Sigmoid colon (tissue), 7 donors: ENCODE measurements around the gene CCDC169. TPM values are rescaled to one million over a fixed set of nuclear protein-coding genes. Genes with fewer than 3 reads are reported as not detected.
A peak's percentile ranks its signal among the peaks of the same experiment; 100 is the strongest.

Experiments used
- DNase-seq: peaks from one replicate; pipeline ENCODE4 v3.0.0-alpha.2; 2019
- H3K27ac ChIP-seq, 4 donors: fragments of 200-600 bp; sonication (generic); one replicate each; pipeline ENCODE4 v1.5.1; 2016 to 2019; ENCODE audit warnings: mild to moderate bottlenecking in 1 of 4
- H3K27me3 ChIP-seq, 3 donors: fragments of 200-600 bp; sonication (generic); one replicate each; pipeline ENCODE4 v1.5.1; 2019; ENCODE audit warnings: mild to moderate bottlenecking in 1 of 3
- H3K36me3 ChIP-seq, 4 donors: fragments of 200-600 bp; sonication (generic); one replicate each; pipeline ENCODE4 v1.5.1; 2016 to 2019
- H3K4me1 ChIP-seq, 4 donors: fragments of 200-600 bp; sonication (generic); one replicate each; pipeline ENCODE4 v1.5.1; 2017 to 2019
- H3K4me3 ChIP-seq, 4 donors: fragments of 200-600 bp; sonication (generic); one replicate each; pipeline ENCODE4 v1.5.1; 2017 to 2019; ENCODE audit warnings: mild to moderate bottlenecking in 2 of 4, moderate library complexity in 1 of 4
- H3K9me3 ChIP-seq, 4 donors: fragments of 200-600 bp in 3 of 4; sonication (generic) in 3 of 4; one replicate each; pipeline versions ENCODE4 v1.5.1 to v1.6.1; 2013 to 2019
- EP300 ChIP-seq, 4 donors: sonication (generic); formaldehyde crosslinking; IDR thresholded peaks; one replicate each; pipeline ENCODE4 v1.6.1; 2017; ENCODE audit warnings: antibody characterized with exemption in 4 of 4
- POLR2A ChIP-seq, 2 donors: fragments of 450-650 bp; IDR thresholded peaks; one replicate each; pipeline ENCODE4 v1.6.1; 2016; ENCODE audit warnings: antibody characterized with exemption in 2 of 2, mild to moderate bottlenecking in 2 of 2, moderate library complexity in 2 of 2
- POLR2AphosphoS5 ChIP-seq, 4 donors: sonication (generic); formaldehyde crosslinking; IDR thresholded peaks; one replicate each; pipeline ENCODE4 v1.6.1; 2017; ENCODE audit warnings: antibody characterized with exemption in 4 of 4
- WGBS, 2 donors: extraction: QIAGEN DNeasy Blood & Tissue Kit; methylation state at CpG; one replicate each; pipeline ENCODE4 v1.1.7; 2013; 5-methylcytosine and 5-hydroxymethylcytosine counted together
- intact Hi-C: fragments of 100-400 bp; cut with DNase I; formaldehyde crosslinking; loops from one replicate; pipeline ENCODE4 v1.15.1; 2023
- polyA plus RNA-seq, 3 donors: library from polyadenylated mRNA; stranded (reverse); fragments of 200-250 nt; gene quantifications; one replicate each; pipeline ENCODE4 v1.2.3, GENCODE V29; 2013
- total RNA-seq, 4 donors: library from RNA; depleted of rRNA; stranded (reverse); fragments of >200 nt; gene quantifications; one replicate each; pipeline ENCODE4 v1.1.0, GENCODE V29; 2016
- TF ChIP-seq, protein P1 (sequence below), 4 experiments: fragments of 450-650 bp in 3 of 4; fragments of 200-600 bp in 1 of 4; IDR thresholded peaks; one replicate each; pipeline ENCODE4 v1.5.1; 2016 to 2019; ENCODE audit warnings: antibody characterized with exemption in 4 of 4, mild to moderate bottlenecking in 3 of 4, moderate library complexity in 2 of 4
- donor health status: healthy with polysubstance abuse.
- donor health status: Bipolar disorder and iron deficiency.
- donor health status: healthy.

CCDC169 gene
- total RNA-seq (10 to 100 TPM in 1 of 4 donors, 1 to 10 TPM in 3; 3.0 to 12.5 (median 3.1) TPM), polyA plus RNA-seq (under 1 TPM in 1 of 3 donors, not detected in 2; 0.42 TPM)

DNA sequence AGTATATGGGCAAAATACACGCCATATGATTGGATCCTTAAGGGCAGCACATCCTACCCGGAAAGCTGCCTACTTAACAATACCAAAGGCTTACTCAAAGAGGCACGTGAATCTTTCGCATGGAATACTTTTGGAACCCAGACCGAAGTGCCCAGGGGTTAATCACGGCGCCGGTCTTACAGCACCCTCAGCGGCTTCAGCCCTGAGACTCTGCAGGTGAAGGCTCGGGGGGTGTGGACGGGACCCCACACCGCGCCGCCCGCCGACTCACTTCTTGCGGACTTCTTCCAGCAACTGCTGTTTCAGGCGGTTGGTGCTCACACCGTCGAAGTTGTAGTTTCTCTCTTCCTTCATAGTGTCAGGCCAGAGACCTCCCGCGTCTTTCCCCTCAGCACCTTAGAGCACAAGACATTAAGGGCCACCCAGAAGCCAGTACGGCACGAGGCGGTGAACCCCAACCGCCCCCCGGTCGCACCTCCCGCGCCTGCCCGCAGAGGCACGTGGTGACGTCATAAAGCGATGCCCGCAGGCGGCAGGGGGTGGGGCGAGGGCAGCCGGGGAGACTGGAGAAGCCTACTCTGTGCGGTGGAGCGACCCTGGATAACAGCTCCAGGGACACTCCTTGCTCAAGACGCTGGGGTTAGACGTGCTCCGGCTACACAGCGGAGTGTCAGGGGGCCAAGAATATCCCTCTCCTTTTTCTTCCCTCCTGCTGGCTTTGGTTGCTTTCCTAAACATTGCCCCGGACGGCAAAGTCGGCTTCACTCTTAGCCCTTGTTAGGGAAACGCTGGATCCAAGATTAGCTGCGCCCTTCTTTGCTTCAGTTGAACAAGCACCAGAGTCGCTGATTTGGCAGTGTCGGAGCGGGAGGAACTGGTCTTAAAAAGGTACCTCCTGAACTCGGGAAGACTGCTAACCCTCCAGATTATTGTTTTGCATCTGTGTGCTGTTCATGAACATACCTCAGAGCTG, at the start of gene CCDC169:
Gene CCDC169, minus strand, starts transcription at position 449 of the 973 bp plus-strand sequence. Its CDS starts 95 bp downstream, at position 354.
- Histone ChIP-seq H3K4me1 (peaks cover 0 to 15% (median 2%) of the 10 kb centered on the region in 4 donors), H3K4me3 (peak within 1 kb of the TSS; percentile 55 to 75 (median 64)), H3K27me3 (no peaks in the 10 kb centered on the region), H3K9me3 (no peaks in the 10 kb centered on the region), H3K27ac (peak within 1 kb of the TSS; percentile 78 to 93 (median 87)), H3K36me3 (peaks cover 0 to 3% (median 0%) of the 10 kb centered on the region in 4 donors)
- whole genome bisulfite sequencing, 2 donors, result 2 to 3% methylated on average over 53 of the region's 53 CpGs
- TF ChIP-seq, protein P1, sequence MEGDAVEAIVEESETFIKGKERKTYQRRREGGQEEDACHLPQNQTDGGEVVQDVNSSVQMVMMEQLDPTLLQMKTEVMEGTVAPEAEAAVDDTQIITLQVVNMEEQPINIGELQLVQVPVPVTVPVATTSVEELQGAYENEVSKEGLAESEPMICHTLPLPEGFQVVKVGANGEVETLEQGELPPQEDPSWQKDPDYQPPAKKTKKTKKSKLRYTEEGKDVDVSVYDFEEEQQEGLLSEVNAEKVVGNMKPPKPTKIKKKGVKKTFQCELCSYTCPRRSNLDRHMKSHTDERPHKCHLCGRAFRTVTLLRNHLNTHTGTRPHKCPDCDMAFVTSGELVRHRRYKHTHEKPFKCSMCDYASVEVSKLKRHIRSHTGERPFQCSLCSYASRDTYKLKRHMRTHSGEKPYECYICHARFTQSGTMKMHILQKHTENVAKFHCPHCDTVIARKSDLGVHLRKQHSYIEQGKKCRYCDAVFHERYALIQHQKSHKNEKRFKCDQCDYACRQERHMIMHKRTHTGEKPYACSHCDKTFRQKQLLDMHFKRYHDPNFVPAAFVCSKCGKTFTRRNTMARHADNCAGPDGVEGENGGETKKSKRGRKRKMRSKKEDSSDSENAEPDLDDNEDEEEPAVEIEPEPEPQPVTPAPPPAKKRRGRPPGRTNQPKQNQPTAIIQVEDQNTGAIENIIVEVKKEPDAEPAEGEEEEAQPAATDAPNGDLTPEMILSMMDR (IDR thresholded peaks at IDR 0.05), result no peak
- TF ChIP-seq EP300 (IDR thresholded peaks at IDR 0.05), result peak in 2 of 4 donors; percentile 45 to 49
- peak; percentile 53 to 60 for TF ChIP-seq POLR2A (IDR thresholded peaks at IDR 0.05)
- TF ChIP-seq POLR2AphosphoS5 (IDR thresholded peaks at IDR 0.05), result peak; percentile 79 to 92 (median 91)
- DNase-seq, result peak; percentile 93
- intact Hi-C loops, result loop anchor here (2.0 kb wide), 1 partner anchor 47 kb away; no protein-coding TSS in a partner anchor

GRCh38 chr13:36346222-36347083, 48.8 kb upstream of the CCDC169 start, which contains the start of gene SPART:
Gene SPART, minus strand, starts transcription at chr13:36346394. Its CDS starts 10,564 bp downstream, at chr13:36335830.
- Histone ChIP-seq H3K27ac (peak within 1 kb of the TSS; percentile 93 to 100 (median 99)), H3K9me3 (no peaks in the 10 kb centered on the region), H3K4me1 (peaks cover 0 to 44% (median 32%) of the 10 kb centered on the region in 4 donors), H3K36me3 (no peaks in the 10 kb centered on the region), H3K4me3 (peak within 1 kb of the TSS; percentile 70 to 92 (median 86)), H3K27me3 (no peaks in the 10 kb centered on the region)
- 0 to 1% methylated on average over 86 of the region's 86 CpGs for WGBS, 2 donors
- intact Hi-C loops, result loop anchor here (2.0 to 5.0 kb wide), 5 partner anchors 51 to 471 kb away; partner anchors contain the start of gene RFXAP
- DNase-seq, result peak; percentile 97
- no peak for TF ChIP-seq EP300 (IDR thresholded peaks at IDR 0.05)
- peak in 1 of 2 donors; percentile 22 for TF ChIP-seq POLR2A (IDR thresholded peaks at IDR 0.05)
- TF ChIP-seq, protein P1 (IDR thresholded peaks at IDR 0.05), result peak; percentile 92 to 95 (median 94)
- TF ChIP-seq POLR2AphosphoS5 (IDR thresholded peaks at IDR 0.05), result peak; percentile 65 to 91 (median 79)

DNA sequence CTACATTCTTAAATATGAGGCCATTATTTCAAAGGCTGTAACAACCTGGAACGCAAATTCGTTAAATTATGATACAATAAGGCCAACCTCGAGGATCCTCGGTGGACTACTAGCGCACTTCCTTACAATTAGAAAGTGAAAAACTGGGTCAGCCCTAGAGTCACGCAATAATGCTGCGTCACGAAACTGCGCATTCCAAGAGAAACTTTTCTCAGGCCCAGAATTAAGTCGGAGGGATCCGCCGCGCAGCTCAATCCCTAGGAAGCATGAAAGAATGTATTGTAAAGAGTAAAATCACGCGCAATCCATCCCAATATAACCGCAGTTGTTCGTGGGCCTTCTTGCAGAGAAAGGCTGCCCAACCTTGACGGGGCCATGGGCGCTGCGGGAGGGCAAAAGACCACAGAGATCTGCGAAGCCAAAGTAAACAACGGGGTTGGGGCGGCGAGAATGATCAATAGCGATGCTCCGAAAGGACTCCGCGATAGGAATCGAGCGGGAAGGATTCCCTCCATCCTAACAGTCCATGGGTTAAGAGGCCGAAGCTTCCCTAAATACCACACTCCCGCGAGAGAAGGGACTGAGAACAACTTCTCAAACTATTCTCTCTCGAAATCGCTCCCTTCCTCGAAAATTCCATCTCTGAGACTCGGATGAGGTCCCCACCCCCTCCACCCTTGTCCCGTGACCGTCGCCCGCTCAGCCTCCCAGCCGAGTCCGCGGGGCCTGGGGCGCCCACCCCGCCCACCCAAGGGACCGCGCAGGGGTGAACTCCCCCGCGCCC, 48.0 kb upstream of the CCDC169 start:
- WGBS, 2 donors, result 2 to 11% methylated on average over 50 of the region's 50 CpGs
- intact Hi-C loops, result loop anchor here (2.0 to 5.0 kb wide), 6 partner anchors 49 to 472 kb away; partner anchors contain the start of genes CCDC169 and RFXAP

More for the DNA sequence above, 48.0 kb upstream of the CCDC169 start:
- Histone ChIP-seq H3K36me3 (no peaks in the 10 kb centered on the region), H3K4me3 (peak overlapping the region; percentile 70 to 92 (median 86)), H3K9me3 (no peaks in the 10 kb centered on the region), H3K4me1 (peaks cover 0 to 46% (median 32%) of the 10 kb centered on the region in 4 donors), H3K27ac (peak overlapping the region; percentile 93 to 100 (median 99)), H3K27me3 (no peaks in the 10 kb centered on the region)
- peak; percentile 92 for DNase-seq
- peak in 1 of 4 donors; percentile 1 for TF ChIP-seq EP300 (IDR thresholded peaks at IDR 0.05)
- peak in 1 of 2 donors; percentile 63 for TF ChIP-seq POLR2A (IDR thresholded peaks at IDR 0.05)
- peak; percentile 56 to 87 (median 78) for TF ChIP-seq POLR2AphosphoS5 (IDR thresholded peaks at IDR 0.05)
- TF ChIP-seq, protein P1 (IDR thresholded peaks at IDR 0.05), result no peak
